Loucy (cell line): ENCODE data around the gene ACTL8.

Experiments used
- H2AFZ ChIP-seq: fragments of 200-600 bp; sonication (generic); 2 replicates; pipeline ENCODE4 v1.6.0; 2016; ENCODE audit warnings: antibody characterized with exemption, mild to moderate bottlenecking, low read length, moderate library complexity
- H3F3A ChIP-seq: fragments of 200-600 bp; 2 replicates; pipeline ENCODE4 v1.6.0; 2016; ENCODE audit warnings: antibody characterized with exemption, low read depth, mild to moderate bottlenecking
- H3K27me3 ChIP-seq: fragments of 200-600 bp; sonication (generic); 2 replicates; pipeline ENCODE4 v1.6.1; 2014; ENCODE audit warnings: low read length, mild to moderate bottlenecking; ENCODE audit not compliant: insufficient read depth, poor library complexity, severe bottlenecking
- H3K36me3 ChIP-seq: fragments of 200-600 bp; sonication (generic); 2 replicates; pipeline ENCODE4 v1.6.1; 2016; ENCODE audit warnings: low read length; ENCODE audit not compliant: insufficient read depth
- H3K4me1 ChIP-seq: fragments of 200-600 bp; sonication (generic); 2 replicates; pipeline ENCODE4 v1.5.1; 2014; ENCODE audit warnings: low read length, mild to moderate bottlenecking; ENCODE audit not compliant: insufficient read depth, poor library complexity, severe bottlenecking
- H3K4me2 ChIP-seq: fragments of 200-600 bp; sonication (generic); 2 replicates; pipeline ENCODE4 v1.6.0; 2014; ENCODE audit warnings: antibody characterized with exemption, low read length, low read depth, mild to moderate bottlenecking; ENCODE audit not compliant: poor library complexity, severe bottlenecking
- H3K4me3 ChIP-seq: fragments of 200-600 bp; sonication (generic); 2 replicates; pipeline ENCODE4 v1.5.1; 2014; ENCODE audit warnings: low read length, mild to moderate bottlenecking, mixed read lengths; ENCODE audit not compliant: poor library complexity, severe bottlenecking
- H3K79me2 ChIP-seq: fragments of 200-600 bp; sonication (generic); 2 replicates; pipeline ENCODE4 v1.6.1; 2014; ENCODE audit warnings: low read length; ENCODE audit not compliant: insufficient read depth
- H3K9ac ChIP-seq: fragments of 200-600 bp; sonication (generic); 2 replicates; pipeline ENCODE4 v1.6.0; 2014; ENCODE audit warnings: mild to moderate bottlenecking, low read depth, low read length, moderate library complexity; ENCODE audit not compliant: poor library complexity, severe bottlenecking
- H3K9me2 ChIP-seq: fragments of 200-600 bp; sonication (generic); replicated peaks from 2 replicates; pipeline ENCODE4 v1.6.1; 2016; ENCODE audit warnings: low read depth, low read length, mixed read lengths
- H3K9me3 ChIP-seq: fragments of 200-600 bp; sonication (generic); 2 replicates; pipeline ENCODE4 v1.6.1; 2014; ENCODE audit warnings: mild to moderate bottlenecking, antibody characterized with exemption, low read length, low read depth; ENCODE audit not compliant: insufficient read depth
- H4K20me1 ChIP-seq: fragments of 200-600 bp; sonication (generic); 2 replicates; pipeline ENCODE4 v1.6.0; 2014; ENCODE audit warnings: antibody characterized with exemption, low read length, mild to moderate bottlenecking; ENCODE audit not compliant: insufficient read depth, poor library complexity, severe bottlenecking
- EZH2phosphoT487 ChIP-seq: fragments of 200-600 bp; IDR thresholded peaks from 2 replicates; pipeline ENCODE4 v1.6.1; 2018; ENCODE audit warnings: antibody characterized with exemption, mild to moderate bottlenecking, moderate library complexity, borderline replicate concordance
- TF ChIP-seq, protein P1 (sequence below): fragments of 200-600 bp; sonication (generic); conservative IDR thresholded peaks from 2 replicates; pipeline ENCODE4 v1.5.1; 2014; ENCODE audit warnings: mild to moderate bottlenecking, antibody characterized with exemption, low read length

Gene ACTL8

DNA sequence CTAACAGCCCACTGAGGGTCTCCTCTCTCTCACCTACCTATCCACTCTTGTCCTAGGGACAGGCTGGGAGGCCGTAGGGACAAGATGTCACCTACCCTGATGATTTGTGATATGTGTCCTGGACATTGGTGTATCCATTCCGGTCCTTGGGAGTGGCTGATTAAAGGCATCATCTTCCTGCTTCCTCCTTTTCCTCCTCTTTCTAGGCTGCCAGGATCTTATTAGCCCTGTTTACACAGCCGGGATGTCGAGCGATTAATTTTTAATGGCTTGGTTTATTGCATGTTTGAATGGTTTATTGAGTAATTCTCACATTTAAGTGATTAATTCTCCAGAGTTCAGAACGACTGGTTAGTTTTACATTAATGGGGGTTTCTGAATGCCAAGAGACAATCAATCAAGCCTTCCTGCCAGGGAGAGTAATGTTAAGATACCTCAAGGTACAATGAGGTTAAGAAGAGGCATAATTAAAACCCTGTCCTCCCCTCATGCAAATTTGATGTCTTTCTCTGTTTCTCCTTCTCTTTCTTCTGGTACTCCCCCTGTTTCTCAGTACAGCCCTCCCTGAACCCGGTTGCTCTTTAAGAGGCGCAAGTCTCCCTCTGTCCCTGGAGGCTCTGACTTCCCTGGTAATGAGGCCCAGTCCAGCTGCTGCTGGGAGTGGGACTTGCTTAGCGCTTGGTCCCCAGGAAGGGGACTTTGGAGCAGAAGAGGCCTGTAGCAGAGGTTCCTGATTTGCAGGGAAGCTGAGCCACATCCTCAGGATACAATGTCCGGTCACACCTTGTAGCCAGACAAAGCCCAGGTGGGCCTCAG is 50.9 kb downstream of the ACTL8 start:
- Histone ChIP-seq H2AFZ (no peak overlapping the region), H4K20me1 (no peaks in the 10 kb centered on the region), H3K27me3 (no peaks in the 10 kb centered on the region), H3K4me3 (no peak overlapping the region), H3K79me2 (no peaks in the 10 kb centered on the region), H3K4me1 (no peaks in the 10 kb centered on the region), H3K9ac (no peak overlapping the region), H3K36me3 (no peaks in the 10 kb centered on the region), H3F3A (no peaks in the 10 kb centered on the region), H3K4me2 (no peak overlapping the region), H3K9me3 (no peaks in the 10 kb centered on the region; the same call in 1 of the 2 replicates), H3K9me2 (no peaks in the 10 kb centered on the region)
- TF ChIP-seq, protein P1, sequence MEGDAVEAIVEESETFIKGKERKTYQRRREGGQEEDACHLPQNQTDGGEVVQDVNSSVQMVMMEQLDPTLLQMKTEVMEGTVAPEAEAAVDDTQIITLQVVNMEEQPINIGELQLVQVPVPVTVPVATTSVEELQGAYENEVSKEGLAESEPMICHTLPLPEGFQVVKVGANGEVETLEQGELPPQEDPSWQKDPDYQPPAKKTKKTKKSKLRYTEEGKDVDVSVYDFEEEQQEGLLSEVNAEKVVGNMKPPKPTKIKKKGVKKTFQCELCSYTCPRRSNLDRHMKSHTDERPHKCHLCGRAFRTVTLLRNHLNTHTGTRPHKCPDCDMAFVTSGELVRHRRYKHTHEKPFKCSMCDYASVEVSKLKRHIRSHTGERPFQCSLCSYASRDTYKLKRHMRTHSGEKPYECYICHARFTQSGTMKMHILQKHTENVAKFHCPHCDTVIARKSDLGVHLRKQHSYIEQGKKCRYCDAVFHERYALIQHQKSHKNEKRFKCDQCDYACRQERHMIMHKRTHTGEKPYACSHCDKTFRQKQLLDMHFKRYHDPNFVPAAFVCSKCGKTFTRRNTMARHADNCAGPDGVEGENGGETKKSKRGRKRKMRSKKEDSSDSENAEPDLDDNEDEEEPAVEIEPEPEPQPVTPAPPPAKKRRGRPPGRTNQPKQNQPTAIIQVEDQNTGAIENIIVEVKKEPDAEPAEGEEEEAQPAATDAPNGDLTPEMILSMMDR: no peak
- no peak for TF ChIP-seq EZH2phosphoT487

DNA sequence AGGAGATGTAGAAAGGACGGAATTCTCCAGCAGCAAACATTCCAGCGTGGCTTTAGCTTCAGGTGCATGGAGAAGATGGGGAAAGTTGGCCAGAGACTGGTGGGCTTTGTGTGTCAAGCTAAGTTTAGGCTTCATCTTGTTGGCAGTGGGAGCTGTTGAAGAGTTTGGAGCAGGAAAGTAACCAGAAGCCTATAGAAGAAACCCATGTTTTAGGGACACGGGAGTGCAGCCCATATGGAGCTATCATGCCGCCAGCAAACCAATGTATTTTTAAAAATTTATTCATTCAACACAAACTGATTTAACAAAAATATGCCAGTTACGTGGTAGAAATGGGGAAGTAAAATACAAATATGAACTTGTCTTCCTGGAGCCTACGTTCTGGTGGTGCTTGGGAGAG is 53.7 kb downstream of the ACTL8 start:
- Histone ChIP-seq H3K79me2 (no peaks in the 10 kb centered on the region), H3K9ac (no peak overlapping the region), H2AFZ (no peak overlapping the region), H3K4me3 (no peak overlapping the region), H3F3A (no peaks in the 10 kb centered on the region), H3K4me2 (no peak overlapping the region), H4K20me1 (no peaks in the 10 kb centered on the region), H3K9me3 (no peaks in the 10 kb centered on the region; the same call in 1 of the 2 replicates), H3K4me1 (no peaks in the 10 kb centered on the region), H3K9me2 (no peaks in the 10 kb centered on the region), H3K36me3 (no peaks in the 10 kb centered on the region), H3K27me3 (no peaks in the 10 kb centered on the region)
- TF ChIP-seq EZH2phosphoT487: no peak
- TF ChIP-seq, protein P1: no peak

DNA sequence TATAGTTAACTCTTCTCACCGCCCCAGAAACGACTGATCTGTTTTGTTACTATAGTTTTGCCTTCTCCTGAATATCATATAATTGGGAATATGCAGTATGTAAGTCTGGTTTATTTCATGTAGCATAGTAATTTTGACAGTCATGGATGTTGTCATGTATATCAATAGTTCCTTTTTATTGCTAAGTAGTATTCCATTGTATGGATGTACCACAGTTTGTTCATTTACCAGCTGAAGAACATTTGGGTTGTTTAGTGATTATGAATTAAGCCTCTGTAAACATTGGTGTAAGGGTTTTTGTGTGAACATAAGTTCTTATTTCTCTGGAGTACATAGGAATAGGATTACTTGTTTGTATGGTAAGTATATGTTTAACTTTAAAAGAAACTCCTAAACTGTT is 55.5 kb downstream of the ACTL8 start:
- no peaks in the 10 kb centered on the region for H4K20me1 ChIP-seq
- no peak overlapping the region for H3K9ac ChIP-seq
- no peaks in the 10 kb centered on the region for H3K4me1 ChIP-seq
- H3K9me3 ChIP-seq: no peaks in the 10 kb centered on the region; the same call in 1 of the 2 replicates
- no peak overlapping the region for H3K4me3 ChIP-seq
- no peaks in the 10 kb centered on the region for H3K79me2 ChIP-seq
- no peaks in the 10 kb centered on the region for H3F3A ChIP-seq
- H3K27me3 ChIP-seq: no peaks in the 10 kb centered on the region
- H3K36me3 ChIP-seq: no peaks in the 10 kb centered on the region
- TF ChIP-seq, protein P1: no peak
- TF ChIP-seq EZH2phosphoT487: no peak
- no peak overlapping the region for H2AFZ ChIP-seq
- no peaks in the 10 kb centered on the region for H3K9me2 ChIP-seq
- no peak overlapping the region for H3K4me2 ChIP-seq
